Stimulated activated CD4-positive, alpha-beta T cell treated with anti-CD3 and anti-CD28 coated beads, Interleukin-12 subunit alpha, Interleukin-12 subunit beta, amount 100 ng/mL, for 24 hours (primary cell): ENCODE results near the gene PTH.

Experiments used
- DNase-seq, 2 experiments: peaks; one replicate each; pipeline ENCODE4 v3.0.0-alpha.2; 2020; ENCODE audit warnings: low read depth in 2 of 2

PTH gene

GRCh38 chr11:13495929-13496328 is at the start of gene PTH:
Gene PTH, minus strand, starts transcription at chr11:13495997. Its CDS starts 3,142 bp downstream, at chr11:13492855.
- DNase-seq, result no peak

- no peak for DNase-seq
Measured at GRCh38 chr11:13538044-13538443, 42.2 kb upstream of the PTH start.

GRCh38 chr11:13535819-13536218 is 40.0 kb upstream of the PTH start:
- DNase-seq, result no peak

DNA sequence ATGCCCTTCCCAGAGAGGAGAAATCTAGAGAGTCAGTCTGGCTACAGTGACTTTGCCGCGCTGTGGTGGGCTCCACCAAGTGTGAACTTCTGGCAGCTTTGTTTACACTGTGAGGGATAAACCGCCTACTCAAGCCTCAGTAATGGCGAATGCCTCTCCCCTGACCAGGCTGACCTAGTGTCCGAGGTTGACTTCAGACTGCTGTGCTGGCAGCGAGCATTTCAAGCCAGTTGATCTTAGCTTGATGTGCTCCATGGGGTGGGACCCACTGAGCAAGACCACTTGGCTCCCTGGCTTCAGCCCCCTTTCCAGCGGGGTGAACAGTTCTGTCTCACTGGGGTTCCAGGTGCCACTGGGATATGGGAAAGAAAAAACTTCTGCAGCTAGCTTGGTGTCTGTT is 38.6 kb upstream of the PTH start:
- no peak for DNase-seq

DNA sequence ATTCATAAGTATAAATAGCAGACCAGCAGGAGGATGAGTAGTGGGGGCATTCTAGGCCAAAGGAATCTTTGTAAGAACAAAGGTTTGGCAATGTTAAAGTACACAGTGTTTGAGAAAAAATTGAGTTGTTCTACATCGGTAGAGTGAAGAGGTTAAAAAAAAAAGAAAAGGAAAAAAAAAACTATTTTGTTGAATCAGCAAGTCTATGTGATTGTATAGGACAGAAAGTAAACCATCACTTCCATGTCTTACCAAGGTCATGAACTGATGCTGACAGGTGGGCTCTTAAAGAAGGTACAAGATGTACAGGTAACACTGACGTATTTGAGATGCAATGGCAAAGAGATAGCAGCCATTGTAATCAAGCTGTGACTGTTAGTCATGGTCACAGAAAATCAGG is 29.5 kb upstream of the PTH start:
- no peak for DNase-seq

DNA sequence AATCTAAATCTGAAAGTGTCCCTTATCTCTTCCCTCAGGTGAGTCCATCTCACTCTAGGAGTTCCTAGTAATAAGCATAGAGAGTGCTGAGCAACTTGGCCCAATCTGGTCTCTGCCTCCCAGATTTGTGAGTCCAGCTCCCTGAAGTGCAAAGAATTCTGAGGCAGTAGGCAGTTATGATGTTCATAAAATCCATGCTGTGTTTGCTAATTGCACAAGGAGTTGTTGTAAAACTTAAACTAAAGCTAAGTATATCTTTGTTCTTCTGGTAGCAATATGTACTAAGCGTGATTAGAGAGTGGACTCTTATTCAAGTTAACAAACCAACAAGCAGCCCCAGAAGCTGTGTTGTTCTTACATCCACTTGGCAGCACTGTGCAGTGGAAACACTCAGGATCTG is 7.6 kb upstream of the PTH start:
- DNase-seq, result no peak

- DNase-seq, result no peak
Measured at GRCh38 chr11:13502492-13502891, 6.7 kb upstream of the PTH start.

DNA sequence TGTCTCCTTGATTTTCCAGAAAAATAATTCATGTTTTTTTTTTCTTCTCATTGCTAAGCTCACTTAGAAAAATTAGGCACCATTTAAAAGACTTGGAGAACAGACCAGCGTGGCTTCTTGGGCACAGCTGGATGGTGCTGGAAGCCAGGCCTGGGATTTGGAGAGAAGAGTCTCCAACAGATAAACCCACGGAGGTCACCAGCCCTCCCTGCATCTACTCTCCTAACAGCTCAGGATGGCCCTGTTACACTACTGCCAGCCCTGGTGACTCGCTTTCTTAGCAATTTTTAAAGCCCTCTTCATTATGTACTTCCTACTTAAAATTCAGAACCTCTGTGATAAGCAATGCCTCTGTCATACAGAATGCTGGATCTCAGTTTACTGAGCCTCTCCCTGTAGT is 1.7 kb downstream of the PTH start:
- no peak for DNase-seq

- no peak for DNase-seq
Measured at GRCh38 chr11:13487661-13488030, 8.2 kb downstream of the PTH start.

GRCh38 chr11:13486926-13487660 is 8.7 kb downstream of the PTH start:
- DNase-seq, result peak; percentile 50 to 59

DNA sequence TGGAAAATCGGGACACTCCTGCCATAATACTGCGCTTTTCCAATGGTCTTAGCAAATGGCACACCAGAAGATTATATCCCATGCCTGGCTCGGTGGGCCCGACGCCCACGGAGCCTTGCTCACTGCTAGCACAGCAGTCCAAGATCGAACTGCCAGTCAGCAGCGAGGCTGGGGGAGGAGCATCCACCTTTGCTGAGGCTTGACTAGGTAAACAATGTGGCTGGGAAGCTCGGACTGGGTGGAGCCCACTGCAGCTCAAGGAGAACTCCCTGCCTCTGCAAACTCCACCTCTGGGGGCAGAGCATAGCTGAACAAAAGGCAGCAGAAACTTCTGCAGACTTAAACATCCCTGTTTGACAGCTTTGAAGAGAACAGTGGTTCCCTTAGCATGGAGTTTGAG is 15.6 kb downstream of the PTH start:
- DNase-seq, result no peak

DNA sequence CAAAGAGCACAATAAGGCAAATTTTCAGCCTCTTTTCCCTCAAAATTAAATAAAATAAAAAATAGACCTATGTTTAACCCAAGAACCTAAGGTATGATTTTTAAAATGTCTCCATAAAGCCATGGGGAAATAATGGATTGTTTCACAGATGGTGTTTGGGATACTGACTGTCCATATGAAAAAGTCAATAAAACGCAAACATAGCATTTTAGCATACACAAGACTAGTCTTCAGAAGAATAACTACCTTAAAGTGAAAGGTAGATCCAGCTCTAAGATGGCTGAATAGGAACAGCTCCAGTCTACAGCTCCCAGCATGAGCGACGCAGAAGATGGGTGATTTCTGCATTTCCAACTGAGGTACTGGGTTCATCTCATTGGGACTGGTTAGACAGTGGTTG is 16.1 kb downstream of the PTH start:
- DNase-seq, result no peak

DNA sequence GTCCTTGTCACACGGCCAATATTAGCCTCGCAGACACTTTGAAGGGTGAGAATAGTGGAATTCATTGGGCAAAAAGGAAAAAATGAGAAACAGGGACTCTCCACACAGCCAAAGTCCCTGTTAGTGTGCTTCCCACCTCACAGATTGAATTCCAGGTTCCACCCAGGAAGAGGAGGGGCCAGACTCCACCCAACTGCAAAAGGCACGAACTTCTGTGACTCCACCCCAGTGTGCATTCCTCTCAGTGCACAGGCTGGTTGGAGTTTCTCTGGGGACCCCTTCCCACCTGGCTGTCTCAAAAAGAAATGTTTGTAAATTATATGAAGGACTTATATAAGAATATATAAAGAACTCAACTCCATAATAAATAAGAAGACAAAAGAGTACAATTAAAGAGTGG is 20.7 kb downstream of the PTH start:
- DNase-seq, result no peak

GRCh38 chr11:13473013-13473722 is 22.6 kb downstream of the PTH start:
- DNase-seq, result no peak

GRCh38 chr11:13468750-13469149 is 27.0 kb downstream of the PTH start:
- no peak for DNase-seq

DNA sequence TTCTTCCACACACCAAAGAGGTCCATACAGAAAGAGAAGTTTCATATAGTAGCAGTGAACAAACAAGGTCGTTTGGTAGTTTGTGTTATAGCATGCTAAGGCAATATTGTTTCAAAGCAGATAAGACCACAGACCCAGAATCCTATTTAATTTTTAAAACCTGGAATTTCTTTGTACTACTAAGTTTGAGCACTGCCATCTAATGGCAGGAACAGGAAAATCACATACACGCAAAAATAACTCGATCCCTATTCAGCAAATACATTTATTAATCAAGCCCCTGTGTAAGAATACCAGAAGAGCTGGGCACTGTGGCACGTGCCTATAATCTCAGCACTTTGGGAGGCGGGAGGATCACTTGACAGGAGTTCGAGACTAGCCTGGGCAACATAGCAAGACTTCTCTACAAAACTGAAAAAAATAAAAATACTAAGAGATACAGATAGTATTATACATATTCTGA is 29.9 kb downstream of the PTH start:
- no peak for DNase-seq

GRCh38 chr11:13463779-13464290 is 32.0 kb downstream of the PTH start:
- DNase-seq, result no peak

GRCh38 chr11:13462901-13463778 is 32.7 kb downstream of the PTH start, which contains the start of gene BTBD10:
Gene BTBD10, minus strand, starts transcription at chr11:13463222. Its CDS starts 18,098 bp downstream, at chr11:13445124.
- peak; percentile 82 to 83 for DNase-seq

- DNase-seq, result peak; percentile 18 to 63
Measured at GRCh38 chr11:13462311-13462900, 33.4 kb downstream of the PTH start.

- no peak for DNase-seq
Measured at GRCh38 chr11:13461291-13461690, 34.5 kb downstream of the PTH start.

- DNase-seq, result no peak
Measured at GRCh38 chr11:13450832-13451397, 44.9 kb downstream of the PTH start.
